Stimulated activated CD8-positive, alpha-beta memory T cell treated with anti-CD3 and anti-CD28 coated beads, Interleukin-15, amount 100 ng/mL, for 24 hours (primary cell): ENCODE data around the gene KCNJ6.
"Not testable (repeated sequence)": the region's sequence is repeated elsewhere in the genome, so short reads cannot be mapped to it uniquely, and the experiment has no call there.

Experiments
- DNase-seq: peaks from one replicate; pipeline ENCODE4 v3.0.0-alpha.2; 2020; ENCODE audit warnings: low read depth

Gene KCNJ6

DNA sequence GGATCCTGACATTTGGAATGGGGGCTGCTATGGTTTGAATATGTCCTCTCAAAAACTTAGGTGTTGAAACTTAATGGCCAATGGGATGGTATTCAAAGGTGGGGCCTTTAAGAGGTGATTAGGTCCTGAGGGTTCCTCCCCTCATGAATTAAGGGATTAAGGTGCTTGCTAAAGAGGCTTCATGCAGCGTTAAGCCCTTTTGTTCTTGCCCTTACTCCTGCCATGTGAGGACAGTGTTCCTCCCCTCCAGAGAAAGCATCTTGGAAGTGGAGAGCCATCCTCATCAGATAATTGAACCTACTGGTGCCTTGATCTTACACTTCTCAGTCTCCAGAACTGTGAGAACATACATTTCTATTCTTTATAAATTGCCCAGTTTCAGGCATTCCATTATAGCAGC, 146.6 kb downstream of the KCNJ6 start:
- no peak for DNase-seq

DNA sequence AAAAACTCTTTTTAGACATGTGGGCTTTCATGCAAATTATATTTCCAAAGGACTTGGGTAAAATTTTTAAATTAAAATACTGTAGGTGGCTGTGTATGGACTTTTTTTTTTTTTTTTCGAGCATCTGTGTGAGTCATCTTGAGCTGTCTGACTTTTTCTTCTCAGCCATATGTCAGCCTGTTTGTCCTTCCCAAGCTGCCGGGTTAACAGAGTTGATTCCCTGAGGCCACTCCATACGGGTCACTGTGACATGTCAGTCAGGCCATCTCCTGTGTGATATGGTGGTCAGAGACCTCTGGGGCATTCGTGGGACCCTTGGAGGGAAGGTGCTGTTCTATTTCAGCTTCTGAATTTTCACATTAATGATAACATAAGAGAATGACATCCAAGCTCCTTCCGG, 148.3 kb downstream of the KCNJ6 start:
- no peak for DNase-seq

DNA sequence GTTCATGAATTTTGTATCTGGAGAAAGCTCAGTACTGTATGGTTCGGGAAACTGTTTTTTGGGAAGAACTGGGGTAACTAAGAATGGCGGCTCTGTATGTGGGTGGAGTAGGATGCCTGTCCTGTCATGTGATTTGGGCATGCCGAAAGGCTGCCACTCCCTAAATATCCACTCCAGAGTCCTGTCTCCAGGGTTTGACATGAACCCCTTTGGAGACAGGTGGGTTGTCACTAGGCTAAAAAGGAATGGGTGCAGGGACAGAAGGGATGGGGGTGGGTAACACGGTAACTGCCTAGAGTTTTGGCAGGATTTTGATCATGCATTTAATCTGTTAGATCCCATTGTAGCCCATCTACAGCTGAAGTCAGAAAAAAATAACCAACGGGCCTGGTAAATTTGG, 150.1 kb downstream of the KCNJ6 start:
- no peak for DNase-seq

DNA sequence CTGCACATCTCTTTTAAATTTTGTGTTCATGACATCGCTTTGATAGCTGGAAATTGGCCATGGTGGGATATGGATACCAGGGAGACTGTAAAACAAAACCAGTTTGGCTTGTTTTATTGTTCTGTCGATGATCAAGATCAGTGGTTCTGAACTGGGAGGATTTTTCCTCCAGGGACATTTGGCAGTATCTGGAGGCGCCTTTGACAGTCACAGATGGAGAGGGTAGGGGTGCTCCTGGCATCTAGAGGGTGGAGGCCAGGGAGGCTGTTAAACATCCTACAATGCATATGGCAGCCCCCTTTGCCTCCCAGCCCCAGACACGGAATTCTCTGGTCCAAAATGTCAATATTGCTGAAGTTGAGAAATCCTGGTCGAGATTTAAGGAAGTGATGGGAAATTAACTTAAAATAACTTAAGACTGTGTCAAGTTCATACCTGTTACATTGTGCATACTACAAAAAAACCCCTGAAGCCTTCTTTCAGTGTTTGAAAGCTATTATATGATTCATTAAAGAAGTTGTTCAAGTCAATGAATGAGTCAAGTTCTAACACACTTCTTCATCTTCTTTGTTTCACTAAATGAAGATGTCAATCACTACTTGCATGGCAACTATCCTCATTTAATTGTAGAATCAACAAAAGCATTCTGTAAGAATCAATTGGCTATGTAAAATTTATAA, 150.9 kb downstream of the KCNJ6 start:
- no peak for DNase-seq

DNA sequence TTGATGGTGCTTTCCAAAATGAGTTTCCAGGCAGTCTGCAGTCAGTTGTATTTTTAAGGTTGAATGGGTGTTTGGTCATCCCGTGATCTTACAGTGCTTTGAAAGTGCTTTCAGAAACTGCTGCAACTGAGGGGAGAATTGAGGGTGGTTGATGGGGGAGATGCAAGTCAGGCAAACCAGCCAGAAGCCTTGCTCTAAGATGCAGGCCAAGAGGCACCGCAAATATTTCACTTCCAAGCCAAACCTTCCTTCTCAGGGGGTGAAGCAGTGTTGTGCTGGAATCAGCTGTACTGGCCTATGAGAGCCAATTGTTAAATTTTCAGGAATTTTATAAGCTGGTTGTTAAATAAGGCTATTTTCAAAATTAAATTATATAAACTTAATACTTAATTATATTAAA, 151.6 kb downstream of the KCNJ6 start:
- no peak for DNase-seq

DNA sequence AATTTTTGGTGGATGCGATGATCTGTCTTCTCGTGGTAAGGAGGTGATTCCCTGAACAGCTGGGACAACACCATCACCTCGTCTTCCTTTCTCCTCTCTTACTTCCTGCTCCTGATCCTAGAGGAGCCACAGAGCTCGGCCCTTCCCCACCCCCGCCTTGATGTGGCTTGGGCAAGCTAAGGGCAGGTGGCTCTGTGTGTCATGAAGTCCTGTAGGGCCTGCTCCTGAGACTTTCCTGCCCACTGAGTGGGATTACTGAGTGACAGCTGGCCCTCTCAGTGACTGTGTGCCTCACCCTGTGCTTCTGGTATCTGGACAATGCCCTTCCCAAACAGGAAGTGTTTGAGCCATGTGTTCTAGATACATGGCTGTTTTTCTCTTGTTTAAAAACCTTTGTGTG, 153.0 kb downstream of the KCNJ6 start:
- no peak for DNase-seq

DNA sequence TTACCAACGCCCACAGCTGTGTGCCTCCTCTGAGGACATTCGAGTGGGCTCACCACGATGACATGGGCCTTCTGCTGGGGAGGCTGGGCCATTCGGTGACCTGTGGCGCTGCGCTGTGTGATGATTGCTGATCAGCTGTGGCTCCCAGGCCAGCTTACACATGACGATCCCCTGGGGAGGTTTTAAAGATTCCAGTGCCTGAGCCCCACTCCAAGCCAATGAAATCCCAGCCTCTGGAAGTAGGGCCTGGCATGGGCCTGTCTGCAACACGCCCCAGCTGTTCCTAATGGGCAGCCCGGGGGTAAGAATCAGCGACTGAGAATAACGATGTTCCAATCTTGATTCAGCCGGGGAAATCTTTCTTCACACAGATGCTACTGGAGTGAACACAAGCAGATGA, 153.7 kb downstream of the KCNJ6 start:
- no peak for DNase-seq

DNA sequence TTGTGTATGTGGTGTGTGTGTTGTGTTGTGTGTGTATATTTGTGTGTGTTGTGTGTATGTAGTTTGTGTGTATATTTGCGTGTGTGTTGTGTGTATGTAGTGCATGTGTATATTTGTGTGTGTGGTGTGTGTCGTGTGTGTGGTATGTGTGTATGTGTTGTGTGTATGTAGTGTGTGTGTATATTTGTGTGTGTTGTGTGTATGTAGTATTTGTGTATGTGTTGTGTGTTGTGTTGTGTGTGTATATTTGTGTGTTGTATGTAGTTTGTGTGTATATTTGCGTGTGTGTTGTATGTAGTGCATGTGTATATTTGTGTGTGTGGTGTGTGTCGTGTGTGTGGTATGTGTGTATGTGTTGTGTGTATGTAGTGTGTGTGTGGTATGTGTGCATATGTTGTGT, 154.9 kb downstream of the KCNJ6 start:
- DNase-seq: not testable (repeated sequence)

DNA sequence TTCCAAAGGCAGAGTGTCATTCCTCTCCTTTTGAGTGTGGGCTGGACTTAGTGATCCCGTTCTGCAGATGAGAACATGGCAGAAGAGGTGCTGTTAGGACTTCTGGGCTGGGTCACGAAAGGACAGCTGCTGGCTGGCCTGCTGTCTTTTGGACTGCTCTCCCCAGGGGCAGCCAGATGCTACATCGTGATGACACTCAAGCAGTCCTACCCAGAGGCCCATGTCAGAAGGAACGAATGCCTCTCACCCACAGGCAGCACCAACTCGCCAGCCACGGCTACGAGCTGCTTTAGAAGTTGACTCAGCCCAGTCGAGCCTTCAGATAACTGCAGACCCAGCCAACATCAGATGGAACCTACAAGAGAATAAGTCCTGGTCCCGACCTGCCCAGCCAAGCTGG, 156.5 kb downstream of the KCNJ6 start:
- no peak for DNase-seq

DNA sequence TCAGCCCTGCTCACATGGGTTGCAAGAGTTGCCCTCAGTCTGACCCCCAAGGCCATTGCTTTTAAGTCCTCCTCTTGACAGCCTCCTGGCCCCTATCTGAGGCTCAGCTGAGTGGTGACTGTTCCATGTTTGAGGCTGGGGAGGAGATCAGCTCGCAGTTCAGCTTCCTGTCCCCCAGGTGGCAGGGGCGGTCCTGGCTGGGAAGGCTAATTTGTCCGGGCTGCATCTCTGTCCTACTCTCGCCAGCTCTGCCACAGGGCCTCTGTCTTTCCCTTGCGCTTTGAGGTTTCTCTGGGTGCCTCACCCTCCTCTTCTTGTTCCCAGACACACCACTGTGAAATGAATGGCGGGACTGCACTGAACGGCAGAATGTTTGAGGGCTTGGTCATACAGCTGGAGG, 157.3 kb downstream of the KCNJ6 start:
- no peak for DNase-seq

DNA sequence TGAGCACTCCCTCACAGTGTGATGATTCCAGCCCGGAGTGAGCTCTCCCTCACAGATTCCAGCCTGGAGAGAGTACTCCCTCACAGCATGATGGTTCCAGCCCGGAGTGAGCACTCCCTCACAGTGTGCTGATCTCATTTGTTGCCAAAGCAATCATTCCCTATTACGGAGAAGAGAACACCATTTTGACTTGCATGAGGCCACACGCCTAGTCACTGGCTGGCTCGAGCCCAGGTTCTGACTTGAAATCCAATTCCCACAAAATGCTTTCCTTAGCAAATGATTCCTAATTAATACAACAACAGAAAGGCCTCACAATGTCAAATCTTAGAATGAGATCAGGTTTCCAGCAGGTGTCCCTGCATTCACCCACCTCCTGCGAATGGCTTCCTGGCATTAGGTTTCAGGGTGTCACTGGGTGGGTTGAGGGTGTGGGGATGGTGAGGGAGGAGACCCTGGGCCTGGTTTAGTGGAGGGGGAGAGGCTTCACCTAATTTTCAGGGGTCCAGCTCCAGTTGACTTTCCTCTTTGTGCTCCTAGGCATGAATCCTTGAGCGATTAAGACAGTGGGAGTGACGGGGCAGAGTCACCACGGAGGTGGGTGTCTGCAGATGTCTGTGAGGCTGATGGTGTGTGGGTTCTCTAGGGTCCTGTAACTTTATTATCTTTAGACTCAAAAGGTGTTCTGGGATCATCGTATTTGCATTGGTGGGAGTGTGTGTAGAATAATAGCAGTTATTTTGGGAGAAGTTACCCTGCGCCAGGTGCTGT, 158.5 kb downstream of the KCNJ6 start:
- DNase-seq: no peak

DNA sequence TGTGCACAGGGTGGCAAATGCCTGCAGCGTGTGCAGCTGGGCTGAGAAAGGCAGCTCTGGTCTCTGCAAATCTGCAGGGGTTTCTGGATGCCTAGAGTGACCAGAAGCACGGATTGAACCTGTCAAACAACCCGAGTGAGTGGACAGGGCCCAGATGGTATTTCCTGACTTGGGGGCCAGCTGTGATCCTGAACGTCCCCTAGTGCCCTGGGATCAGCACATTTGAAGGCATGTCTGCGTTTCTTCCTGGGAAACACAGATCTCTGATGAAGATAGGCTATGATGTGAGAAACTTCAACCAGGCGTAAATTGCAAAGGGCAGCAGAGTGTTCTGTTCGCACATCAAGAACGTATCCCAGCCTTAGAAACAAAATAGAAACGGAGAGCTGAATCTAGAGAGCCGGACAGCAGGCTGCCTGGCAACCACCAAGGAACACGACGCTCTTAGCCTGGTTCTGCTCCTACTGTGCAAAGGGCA, 163.1 kb downstream of the KCNJ6 start:
- DNase-seq: no peak

DNA sequence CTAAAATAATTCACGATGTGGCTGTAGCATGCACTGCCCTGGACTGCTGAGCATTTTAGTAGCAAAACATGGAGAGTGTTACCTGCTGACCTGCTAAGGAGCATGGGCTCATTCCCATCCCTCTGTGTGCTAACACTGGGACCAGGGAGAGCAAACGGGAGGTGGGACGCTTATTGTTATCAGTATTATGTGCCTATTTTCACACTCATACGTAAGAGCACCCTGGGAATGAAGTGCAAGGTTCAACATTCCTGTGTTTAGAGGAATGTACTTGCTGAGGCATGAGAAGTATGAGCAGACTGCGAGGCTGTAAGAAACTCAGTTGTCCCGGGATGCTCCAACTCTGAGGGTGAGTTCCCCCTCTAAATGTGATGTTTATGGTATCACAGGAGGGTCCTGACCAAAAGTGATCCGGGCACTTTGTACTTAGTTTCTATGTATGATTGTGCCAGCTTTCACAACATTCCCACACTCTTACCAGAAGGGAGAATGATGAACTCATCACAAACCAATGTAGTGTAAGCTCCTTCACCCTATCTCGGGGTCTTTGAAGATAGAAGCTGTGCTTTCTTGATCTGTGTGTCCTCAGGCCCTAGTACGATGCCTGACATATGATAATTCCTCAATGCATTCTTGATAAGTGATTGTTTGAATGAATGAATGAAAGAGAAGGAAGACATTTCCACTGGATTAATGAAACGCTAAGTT, 164.8 kb downstream of the KCNJ6 start:
- no peak for DNase-seq

DNA sequence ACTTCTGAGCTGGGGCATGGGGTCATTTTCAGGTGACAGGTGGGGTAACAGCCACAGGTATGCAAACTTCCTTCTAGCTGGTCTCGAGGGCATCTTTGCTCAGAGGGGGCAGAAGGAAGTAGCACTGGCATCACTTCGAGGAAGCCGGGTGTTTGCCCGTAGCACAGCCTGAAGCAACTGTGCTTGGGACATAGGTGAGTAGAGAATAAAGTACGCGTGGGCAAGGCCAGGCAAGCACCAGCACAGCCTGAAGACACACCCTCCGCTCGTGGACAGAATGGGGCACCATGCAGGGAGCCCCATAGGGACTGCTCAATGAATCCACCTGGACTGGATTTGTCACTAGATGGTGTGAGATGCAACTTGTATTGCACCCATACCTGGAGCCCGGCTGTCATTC, 167.1 kb downstream of the KCNJ6 start:
- DNase-seq: no peak

DNA sequence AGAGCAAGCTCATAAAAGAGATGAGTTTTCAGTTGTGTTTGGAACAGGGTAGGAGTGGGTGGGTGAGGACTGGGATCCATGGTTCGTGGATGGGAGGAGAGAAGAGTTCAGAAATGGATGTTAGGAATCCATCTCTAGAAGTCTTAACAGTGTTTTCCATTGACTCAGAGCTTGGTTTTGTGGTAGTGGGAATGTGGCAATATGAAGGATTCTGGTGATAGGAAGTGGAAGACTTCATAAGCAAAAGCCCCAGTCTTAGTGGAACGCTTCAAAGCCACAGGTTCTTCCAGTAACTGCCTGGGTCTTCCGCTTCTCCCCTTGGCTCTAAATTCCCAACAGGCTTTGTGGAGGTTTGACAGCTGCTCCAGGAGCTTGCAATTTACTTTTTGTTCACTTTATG, 167.9 kb downstream of the KCNJ6 start:
- no peak for DNase-seq

DNA sequence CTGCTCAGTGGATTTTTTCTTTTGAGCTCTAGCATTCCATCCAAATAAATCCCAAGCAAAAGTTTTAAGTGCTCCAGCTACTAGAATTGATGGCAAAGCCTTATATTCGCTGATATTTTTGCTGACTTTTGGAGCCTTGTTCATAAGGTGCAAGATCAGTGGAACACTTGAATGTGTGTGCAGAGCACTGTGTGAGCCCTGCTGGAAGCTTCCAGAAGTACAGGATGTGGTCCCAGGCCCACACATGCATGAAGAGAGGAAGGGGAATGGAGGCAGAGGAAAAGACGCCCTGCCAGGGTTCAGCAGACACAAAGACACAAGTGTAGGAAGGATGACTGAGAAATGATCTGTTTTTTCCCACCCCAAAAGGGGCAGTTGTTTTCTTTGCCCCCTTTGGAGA, 169.4 kb downstream of the KCNJ6 start:
- DNase-seq: no peak

DNA sequence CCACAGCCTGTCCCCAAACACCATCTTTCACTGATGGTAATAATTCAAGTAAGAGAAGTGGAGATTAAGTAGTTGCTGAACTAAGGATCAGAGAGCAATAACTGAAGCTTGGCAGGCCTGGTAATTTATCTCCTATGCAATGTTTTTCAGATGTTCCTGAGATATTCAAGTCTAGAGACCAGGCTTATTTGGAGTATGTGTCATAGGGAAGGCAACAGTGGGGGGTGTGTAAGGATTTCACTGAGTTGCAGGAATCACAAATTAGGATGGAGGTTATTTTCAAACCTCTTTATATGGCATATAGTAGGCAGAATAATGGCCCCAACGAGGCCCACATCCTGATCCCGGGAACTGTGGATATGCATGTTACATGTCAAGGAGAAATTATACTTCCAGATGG, 171.7 kb downstream of the KCNJ6 start:
- DNase-seq: no peak

DNA sequence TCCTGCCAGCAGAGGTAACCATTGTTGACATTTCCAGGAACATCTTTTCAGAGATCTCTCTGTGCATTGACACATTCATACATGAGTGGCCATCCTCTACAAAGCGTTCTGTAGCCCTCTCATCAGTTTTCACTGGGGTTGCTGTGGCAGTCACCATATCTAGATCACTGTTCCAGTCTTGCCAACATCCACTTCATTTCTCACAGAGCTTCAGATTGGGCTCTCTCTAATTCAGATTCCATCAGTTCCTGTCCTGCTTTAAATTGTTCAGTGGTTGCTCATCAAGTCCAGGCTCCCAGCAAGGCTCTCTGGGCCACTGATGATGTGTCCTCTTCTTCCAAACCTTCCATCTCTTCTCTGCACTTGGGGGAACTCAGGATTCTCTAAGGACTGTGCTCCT, 173.7 kb downstream of the KCNJ6 start:
- no peak for DNase-seq

DNA sequence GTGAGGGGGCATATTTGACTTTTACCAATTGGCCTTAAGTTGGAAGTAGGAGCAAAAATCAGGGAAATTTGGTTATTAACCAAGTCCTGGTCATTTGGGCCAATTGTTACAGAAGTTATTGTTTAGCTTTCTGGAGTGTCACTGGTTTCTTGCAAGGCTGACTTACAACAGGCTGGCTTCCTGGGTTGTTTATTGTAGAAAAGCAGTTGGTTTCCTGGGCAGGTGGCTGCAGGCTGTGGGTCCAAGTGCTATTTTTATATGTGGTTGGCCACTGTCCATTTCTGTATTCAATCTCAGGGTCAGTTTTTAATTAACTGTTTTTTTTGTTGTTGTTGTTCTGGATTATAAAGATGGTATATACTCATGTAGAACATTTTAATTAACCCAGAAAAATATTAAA, 174.1 kb downstream of the KCNJ6 start:
- DNase-seq: no peak

DNA sequence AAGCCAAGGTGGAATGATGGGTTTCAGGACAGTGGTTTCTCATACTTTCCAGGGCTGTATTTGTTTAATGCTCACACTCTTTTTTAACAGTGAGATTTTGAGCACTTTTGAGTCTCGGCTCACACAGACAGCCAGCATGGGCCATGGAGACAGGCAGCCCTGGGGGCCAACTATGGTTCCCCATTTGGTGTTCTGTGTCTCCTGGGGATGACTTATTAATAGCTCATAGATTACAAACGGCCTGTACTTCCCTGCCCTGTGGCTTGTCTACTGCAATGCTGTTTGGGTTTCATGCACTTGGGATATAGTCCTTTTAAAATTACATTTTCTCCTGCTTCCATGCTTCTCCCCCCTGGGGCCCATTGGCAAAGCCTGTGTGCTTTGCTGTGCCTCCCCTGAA, 178.3 kb downstream of the KCNJ6 start:
- no peak for DNase-seq

DNA sequence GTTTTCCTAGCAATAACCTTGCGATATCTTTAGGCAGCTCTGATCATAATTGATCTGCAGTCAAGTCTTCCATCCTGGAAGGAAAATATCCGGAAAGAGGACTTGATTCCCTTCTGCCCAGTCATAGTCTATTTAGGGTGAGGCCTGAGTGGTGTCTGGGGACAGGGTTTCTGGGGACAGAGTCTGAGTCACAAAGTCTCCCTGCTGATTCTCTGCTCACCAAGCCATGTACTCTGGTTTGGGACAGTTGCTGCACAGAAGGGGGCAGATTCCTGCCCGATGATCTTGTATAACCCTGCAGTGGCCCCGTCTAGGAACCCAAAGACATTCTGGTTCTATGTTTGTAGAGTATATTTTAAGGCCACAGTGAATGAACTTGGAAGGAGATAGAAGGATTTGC, 178.8 kb downstream of the KCNJ6 start:
- no peak for DNase-seq

DNA sequence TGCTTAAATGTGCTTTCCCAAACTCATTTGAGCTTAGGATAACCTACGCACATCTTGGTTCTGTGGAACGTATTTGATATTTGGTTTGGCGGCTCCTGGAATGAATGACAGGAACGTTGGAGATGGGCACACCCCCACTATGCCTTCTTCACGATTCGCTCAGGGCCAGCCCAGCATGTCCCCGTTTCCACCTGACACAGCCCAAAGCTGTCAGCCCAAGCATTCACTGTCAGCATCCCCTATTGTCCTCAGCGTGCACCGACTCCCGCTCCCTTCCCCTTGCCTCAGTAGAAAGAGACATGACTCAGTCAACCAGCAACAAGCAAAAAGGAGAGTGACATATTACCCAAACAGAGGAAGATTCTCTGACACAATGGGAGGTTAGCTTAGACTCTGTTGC, 181.4 kb downstream of the KCNJ6 start:
- DNase-seq: no peak

DNA sequence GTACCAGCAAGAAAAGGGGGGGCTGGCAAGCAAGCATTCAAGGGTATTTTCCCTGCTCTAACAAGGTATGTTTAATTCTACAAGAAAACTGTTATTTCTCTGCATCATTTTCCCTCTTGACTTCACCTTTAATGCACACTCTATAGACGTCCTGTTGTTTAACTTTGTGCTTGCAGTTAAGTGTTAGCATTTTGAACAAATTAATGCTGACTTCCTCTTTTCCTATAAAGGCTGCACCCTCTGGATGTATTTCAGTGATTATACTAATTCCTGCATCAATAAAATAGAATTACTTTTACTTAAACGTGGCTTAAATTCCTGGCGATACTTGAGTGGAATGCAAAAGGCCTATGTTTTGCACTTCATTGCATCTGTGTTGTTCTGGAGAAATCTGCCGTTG, 183.3 kb downstream of the KCNJ6 start:
- DNase-seq: no peak
